GM18511 (cell line): ENCODE results near the gene SLC13A2.

ENCODE experiments used
- ATAC-seq: cut with Tn5 transposase; IDR thresholded peaks from one replicate; pipeline ENCODE4 v1.9.1; 2021; ENCODE audit warnings: mild to moderate bottlenecking, moderate library complexity; ENCODE audit not compliant: unreplicated experiment

The SLC13A2 gene

DNA sequence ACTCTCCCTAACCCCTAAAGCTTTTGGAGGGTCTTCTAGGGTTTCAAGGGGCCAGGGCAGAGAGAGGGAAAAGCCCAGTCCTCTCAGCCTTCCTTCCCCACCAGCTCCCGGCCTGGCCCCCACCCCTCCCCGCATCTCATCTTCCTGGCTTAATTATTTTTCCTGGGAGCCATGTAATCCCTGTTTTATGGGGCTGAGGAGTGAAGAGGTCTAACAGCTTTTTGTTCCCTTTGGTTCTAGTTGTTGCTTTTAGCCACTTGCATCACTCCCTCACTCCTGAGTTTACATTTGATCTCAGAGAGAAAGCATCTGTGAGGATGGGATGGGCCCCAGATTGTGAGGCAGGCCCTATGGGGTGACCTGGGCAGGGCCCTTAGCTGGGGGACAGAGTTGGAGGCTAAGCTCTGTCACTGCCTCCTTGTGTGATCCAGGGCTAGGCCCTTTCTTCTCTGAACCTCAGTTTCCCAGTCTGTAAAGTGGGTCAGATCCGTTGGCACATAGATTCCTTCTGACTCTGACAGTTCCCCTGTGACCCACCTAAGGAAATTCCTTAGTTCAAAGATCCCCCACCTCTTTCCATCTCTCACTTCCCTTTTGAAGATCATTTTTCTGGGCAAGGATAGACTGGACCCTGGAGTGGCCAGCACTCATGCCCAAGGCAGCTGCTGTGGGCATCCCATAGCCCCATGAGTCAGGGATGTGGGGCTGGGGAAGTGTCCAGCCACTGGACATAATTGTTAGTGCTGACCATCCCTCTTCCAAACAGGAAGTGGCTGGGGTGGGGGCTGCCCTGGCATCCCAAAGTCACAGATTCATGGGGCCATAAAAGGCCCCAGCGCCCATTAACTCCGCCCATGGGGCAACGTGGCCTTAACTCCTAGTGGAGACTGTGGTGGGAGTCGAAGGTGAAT lies 58.9 kb downstream of the SLC13A2 start:
- ATAC-seq, result no peak

DNA sequence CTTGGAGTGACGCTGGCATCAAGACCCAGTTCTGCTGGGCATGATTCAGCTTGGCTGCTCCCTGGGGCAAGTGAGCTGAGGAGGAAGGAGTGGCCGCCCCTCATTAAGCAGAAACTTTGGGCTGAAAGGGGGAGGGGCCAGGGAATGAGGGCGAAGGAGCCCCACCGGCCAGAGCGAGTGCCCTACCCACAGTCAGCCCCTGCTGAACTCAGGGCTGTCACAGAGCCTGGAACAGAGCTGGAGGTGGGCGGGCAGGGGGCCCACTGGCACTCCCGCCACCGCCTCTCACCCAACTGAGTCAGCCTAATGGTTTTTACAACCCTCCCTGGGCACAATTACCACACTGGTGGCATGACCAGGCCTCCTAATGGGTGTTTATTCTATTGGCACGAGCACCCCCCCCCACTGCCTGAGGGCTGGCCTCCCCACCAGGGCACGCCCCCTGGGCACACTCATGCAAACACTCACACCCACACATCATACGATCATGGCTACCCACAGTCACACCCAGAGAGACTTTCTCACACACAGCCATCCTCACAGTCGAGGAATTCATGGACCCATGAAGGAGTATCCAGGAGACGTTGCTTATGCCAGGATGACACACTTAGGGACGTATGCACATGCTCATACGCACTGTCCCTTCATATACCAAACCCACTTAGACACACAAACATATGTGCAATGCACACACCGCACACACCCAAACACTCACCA lies 59.8 kb downstream of the SLC13A2 start:
- ATAC-seq, result no peak

DNA sequence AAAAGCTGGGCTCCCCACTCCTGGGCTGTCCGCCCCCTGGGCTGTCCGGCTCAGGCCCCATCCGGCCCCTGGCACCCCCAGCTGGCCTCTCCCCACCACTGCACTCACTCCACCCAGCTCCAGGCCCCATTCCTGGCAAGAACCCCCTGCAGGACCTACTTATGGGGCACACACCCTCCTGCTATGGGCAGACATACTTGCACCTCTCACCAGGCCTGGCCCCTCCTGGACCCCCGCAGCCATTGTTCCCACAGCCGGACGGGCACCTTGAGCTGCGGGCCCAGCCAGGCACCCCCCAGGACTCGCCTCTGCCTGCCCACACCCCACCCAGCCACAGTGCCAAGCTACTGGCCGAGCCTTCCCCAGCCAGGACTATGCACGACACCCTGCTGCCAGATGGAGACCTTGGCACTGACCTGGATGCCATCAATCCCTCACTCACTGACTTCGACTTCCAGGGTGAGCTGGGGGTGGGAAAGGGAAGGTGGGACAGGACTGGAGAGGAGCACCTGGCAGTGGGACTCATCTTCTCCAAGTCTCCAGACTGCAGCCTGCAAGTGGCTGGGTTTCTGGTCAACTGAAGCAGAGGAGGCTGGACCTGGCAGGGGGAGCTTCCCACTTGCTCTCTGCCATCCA lies 61.4 kb downstream of the SLC13A2 start:
- no peak for ATAC-seq

DNA sequence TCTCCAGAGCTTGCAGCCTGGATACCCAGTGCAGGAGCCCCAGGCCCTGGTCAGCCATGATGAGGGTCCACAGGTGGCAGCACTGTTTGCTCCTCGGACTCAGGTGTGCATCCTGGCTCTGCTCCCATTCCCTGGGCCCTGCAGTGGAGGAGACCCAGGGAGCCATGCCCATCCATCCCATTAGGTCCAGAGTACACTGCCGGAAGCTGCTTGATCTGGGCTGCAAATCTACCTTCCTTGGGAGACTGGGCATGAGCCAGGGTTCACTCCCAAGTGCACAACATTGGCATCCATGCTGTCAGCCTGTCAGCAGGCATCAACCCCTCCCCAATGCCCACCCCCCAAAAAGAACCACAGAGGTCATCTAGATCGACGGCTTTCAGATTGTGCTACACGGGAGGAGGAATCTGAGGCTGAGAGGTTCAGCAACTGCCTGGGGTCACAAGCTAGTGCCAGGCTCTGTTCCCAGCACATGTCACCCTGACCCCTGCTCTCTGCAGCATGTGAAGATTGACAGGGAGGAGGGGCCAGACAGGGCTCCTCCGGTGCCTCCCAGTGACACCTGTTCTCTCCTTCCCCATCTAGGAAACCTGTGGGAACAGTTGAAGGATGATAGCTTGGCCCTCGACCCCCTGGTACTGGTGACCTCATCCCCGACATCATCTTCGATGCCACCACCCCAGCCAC lies 63.2 kb downstream of the SLC13A2 start:
- no peak for ATAC-seq

DNA sequence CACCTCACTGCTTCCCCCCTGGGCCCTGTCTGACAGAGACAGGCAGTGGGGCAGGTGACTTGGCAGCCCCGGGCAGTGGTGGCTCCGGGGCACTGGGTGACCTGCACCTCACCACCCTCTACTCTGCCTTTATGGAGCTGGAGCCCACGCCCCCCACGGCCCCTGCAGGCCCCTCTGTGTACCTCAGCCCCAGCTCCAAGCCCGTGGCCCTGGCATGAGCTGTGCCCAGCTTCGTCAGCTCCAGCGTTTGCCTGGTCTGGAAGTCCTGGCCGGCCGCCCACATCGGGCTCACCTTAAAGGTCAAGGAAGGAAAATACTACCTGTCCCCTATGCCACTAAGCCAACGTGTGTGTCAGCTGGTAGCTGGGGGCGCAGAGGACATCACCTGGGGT lies 63.8 kb downstream of the SLC13A2 start:
- no peak for ATAC-seq

DNA sequence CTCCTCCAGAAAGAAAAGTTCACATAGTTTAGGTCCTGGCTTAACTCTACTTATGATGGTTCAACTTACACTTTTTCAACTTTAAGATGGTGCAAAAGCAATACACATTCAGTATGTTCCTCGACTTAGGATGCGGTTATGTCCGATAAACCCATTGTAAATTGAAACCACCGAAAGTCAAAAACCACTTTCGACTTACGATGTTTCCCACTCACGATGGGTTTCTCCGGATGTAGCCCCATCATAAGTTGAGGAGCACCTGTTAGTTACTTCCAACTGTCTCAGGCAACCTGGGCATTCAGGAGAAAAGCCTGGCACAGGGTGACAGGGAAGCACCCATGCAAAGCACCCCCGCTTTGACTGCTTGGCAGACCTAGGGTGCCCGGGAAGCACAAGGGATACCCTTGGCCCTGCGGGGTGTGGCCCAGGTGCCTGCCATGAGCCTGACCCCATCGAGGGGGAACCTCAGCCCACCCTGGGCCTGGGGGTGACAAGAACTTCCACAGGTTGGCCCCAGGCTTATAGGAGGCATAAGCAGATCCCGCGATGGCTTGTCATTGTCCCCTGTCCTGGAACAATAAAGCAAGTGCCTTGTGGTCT lies 65.0 kb downstream of the SLC13A2 start:
- ATAC-seq, result no peak

DNA sequence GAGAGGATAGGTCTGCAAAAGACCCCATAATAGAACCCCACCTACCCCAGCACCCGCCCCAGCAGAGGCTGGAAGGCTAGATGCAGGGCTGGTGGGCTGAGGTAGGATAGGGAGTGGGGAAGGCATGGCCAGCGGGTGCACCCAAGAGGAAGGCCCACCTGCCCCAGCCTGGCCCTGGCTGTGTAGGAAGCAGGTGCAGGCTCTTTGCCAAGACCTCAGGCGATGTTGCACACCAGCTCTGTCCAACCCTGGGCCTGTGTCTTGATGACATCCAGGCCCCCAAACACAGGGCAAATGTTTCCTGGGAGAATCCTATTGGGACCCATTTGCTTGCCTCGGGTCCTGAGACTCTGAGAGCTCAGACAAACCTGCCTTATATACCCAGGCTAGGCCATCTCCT lies 66.8 kb downstream of the SLC13A2 start:
- no peak for ATAC-seq

DNA sequence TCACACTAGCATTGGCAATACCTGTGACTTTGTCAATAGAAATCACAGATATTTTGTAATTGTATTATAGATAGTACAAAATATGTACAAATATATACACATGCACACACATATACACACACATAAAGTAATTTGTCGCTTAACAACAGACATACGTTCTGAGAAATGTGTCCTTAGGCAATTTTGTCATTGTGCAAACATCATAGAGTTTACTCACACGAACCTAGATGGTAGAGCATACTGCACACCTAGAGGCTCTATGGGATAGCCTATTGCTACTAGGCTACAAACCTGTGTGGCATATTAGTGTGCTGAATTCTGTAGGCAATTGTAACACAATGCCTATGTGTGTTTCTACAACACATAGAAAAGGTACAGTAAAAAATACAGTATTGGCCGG lies 68.0 kb downstream of the SLC13A2 start:
- ATAC-seq, result no peak

DNA sequence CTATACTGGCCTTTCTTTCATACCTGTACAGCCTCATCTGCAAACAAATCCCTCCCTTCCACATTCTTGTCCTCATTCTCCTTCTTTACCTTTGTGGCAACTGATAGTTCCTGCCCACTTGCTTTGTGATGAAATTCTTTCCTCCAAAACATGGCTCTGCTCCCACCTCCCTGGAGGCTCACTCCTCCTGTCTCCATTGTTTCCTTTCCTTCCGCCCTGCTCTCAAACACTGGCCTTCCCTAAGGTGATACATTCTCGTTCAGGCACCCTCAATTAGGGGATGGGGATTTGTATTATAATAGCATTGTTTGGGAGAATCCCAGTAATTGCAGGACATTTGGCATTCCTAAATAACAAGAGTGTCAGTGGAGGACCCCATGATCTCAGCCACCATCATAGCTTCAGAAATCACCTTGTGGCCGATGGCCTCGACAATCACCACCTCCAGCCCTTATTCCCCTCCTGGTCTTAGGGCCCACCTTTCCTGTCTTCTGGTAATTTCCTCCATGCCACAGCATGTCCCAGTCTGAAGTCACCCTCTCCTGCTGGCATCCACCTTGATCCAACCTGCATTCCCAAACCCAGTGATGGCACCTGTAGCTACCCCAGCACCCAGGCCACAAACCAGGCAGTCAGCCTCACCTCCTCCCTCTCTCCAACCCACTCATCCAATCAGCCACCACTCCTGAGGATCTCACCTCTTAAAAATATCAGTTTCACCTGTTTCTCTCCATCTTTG lies 71.1 kb downstream of the SLC13A2 start:
- ATAC-seq, result no peak

DNA sequence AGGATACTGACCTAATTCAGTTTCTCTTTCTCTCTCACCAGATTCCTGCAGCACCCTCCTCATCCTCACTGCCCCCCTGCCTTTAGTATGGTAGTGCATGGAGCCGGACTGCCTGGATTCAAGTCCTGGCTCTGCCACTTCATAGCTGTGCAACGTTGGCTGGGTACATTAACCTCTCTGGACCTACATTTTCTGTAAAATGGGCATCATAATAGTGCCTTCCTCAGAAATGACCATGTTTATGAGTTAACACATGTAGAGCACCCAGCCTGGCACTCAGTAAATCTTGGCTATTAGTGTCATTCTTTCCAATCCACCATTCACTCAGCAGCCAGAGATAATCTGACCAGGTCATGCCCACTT lies 71.7 kb downstream of the SLC13A2 start:
- no peak for ATAC-seq

DNA sequence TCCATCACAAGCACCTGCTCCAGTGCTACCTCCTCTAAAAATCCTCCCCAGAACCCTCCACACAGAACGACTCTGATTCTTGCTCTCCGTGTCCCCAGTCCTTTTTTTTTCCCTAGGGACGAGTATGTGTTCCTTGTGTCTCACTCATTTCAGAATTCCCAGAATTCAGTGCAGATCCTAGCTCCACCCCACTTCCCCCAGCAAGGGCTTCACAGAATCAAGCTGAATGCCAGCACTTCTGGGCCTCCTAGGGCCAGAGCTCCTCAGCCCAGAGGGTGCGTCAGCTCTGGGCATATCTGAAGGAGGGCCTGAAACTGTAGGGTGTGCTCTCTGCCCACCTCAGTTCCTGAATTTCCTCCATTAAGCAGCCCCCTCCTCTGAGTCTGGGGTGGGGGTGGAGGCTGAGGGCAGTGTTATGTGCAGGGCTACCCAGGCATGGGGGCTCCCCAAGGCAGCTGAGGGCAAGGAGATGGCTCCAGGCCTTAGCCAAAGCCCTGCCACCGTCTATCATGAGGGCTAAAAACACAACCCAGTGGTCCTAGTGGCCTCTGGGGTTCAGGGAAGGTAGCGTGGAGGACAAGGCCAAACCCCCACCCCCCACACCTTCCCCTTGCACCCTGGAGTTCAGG lies 72.5 kb downstream of the SLC13A2 start:
- ATAC-seq, result no peak

DNA sequence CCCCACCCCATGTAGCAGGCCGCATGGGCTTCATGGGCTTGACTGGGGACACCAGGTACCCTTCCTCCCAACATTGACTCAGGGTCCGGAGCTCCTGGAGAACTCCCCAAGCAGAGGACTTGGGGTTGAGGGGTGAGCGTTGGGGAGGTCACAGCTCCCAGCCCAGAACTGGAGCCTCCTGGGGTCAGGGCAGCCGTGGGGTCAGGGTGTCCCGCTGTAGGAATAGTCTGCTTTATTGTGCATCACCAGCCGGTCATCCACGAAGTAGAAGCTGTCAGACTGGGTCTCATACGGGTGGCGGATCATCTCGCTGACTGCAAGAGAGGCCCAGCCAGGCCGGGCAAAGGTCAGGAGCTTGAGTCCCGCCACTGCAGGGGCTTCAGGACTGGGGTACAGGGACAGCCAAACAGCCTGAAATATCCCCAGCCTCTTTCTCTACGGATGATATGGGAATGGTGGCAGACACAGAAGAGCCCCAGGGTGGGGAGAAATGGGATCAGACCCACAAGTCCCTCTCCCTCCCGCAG lies 73.7 kb downstream of the SLC13A2 start:
- no peak for ATAC-seq
